Measurements from ENCODE around the gene STK31.
"Not testable (repeated sequence)": the region's sequence is repeated elsewhere in the genome, so short reads cannot be mapped to it uniquely, and the experiment has no call there.

The STK31 gene

GRCh38 chr7:23802720-23803397 is 92.8 kb downstream of the STK31 start:
- DNase-seq (ENCODE audit: low spot score), result no peak

DNA sequence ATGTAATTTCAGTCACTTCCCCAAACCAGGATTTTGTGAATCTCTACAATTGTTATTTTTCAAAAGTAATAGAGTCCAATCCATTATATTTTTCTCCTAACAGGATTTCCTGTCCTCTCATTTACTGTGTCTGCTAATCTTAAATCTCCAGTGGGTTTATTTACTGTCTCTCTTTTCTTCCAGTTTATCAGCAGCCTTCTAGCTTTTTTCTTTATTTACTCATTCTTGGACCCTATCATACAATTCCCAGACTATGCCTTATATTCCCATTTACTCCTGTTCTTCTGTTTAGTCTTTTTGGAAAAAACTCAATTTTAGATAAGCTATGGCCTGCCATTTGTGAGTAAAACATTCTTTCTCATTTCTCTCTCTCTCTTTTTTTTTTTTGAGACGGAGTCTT is 94.7 kb downstream of the STK31 start:
- DNase-seq (ENCODE audit: low spot score), result no peak

DNA sequence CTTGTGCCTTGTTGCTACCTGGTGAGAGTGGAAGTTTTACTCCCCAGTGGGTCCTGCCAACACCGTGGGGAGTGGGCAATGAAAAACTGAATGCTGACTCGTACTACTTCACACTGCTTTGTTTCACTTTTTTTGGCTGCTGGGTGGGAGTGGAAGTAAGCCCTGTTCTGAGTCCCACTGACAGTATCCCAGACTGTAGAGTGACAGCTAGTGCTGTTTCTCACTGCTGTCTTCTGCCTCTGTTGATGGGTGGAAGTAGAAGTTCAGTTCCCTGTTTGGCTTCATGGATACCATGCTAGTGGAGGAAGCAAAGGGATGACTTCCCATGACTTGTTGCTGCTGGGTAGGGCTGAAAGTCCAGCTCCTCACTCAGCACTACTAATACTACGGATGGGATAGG is 98.4 kb downstream of the STK31 start:
- DNase-seq (ENCODE audit: low spot score), result no peak

DNA sequence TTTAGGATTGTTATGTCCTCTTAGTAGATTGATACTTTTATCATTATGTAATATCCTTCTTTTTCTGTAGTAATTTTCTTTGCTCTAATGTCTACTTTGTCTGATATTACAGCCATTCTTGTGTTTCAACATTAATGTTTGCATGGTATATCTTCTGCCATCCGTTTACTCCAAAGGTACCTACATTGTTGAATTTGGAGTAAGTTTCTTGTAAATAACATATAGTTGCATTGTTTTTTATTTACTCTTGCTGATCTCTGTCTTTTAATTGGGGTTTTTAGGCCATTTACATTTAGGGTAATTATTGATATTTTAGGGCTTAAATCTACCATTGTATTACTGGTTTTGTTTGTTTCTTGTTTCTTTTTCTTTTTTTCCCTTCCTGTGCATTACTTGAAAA is 100.1 kb downstream of the STK31 start:
- DNase-seq (ENCODE audit: low spot score), result no peak

DNA sequence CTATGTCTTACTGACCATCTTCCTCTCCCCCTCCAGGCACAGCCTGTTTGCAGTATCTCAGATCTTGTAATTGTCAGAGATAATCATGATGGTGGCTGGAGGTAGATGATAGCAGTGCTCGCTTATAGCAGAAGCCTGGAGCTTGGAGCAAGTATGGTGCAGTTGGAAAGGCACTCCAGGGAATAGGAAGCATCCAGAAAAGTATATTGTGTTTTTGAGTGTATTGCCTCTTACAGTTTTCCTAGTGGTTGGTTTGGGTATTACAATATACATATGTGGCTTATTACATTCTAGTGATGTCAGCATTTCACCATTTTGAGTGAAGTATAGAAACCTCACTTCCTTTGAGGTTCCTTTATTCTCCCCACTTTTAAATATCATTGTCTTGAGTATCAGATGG is 101.5 kb downstream of the STK31 start:
- no peak for DNase-seq (ENCODE audit: low spot score)

DNA sequence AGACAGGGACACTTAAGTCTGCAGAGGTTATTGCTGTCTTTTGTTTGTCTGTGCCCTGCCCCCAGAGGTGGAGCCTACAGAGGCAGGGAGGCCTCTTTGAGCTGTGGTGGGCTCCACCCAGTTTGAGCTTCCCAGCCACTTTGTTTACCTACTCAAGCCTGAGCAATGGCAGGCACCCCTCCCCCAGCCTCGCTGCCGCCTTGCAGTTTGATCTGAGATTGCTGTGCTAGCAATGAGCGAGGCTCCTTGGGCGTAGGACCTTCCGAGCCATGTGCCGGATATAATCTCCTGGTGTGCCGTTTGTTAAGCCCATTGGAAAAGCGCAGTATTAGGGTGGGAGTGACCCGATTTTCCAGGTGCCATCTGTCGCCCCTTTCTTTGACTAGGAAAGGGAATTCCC is 118.1 kb downstream of the STK31 start:
- DNase-seq (ENCODE audit: low spot score), result not testable (repeated sequence)

DNA sequence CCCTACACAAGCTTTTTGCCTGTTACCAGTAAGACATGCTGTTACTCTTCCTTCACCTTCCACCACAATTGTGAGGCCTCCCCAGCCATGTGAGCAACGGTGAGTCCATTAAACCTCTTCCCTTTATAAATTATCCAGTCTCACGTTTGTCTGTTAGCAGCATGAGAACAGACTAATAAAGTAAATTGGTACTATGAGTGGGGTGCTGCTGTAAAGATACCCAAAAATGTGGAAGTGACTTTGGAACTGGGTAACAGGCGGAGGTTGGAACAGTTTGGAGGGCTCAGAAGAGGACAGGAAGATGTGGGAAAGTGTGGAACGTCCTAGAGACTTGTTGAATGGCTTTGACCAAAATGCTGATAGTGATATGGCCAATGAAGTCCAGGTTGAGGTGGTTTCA is 122.7 kb downstream of the STK31 start:
- DNase-seq (ENCODE audit: low spot score), result not testable (repeated sequence)

DNA sequence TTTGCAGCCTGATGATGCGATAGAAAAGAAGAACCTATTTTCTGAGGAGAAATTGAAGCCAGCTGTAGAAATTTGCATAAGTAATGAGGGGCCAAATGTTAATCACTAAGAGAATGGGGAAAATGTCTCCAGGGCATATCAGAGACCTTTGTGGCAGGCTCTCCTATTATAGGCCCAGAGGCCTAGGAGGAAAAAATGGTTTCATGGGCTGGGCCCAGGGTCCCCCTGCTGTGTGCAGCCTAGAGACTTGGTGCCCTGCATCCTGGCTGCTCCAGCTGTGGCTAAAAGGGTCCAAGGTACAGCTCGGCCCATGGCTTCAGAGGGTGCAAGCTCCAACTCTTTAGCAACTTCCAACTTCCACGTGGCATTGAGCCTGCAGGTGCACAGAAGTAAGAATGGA is 123.4 kb downstream of the STK31 start:
- no peak for DNase-seq (ENCODE audit: low spot score)

DNA sequence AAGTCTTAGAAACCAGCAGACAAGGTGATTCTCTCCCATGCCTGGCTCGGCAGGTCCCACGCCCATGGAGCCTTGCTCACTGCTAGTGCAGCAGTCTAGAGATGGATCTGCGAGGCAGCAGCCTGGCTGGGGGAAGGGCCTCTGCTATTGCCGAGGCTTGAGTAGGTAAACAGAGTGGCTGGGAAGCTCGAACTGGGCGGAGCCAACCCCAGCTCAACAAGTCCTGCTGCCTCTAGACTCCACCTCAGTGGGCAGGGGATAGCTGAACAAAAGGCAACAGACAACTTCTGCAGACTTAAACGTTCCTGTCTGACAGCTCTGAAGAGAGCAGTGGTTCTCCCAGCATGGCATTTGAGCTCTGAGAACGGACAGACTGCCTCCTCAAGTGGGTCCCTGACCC is 134.8 kb downstream of the STK31 start:
- DNase-seq (ENCODE audit: low spot score), result not testable (repeated sequence)

GRCh38 chr7:23852135-23852534 is 142.1 kb downstream of the STK31 start:
- DNase-seq (ENCODE audit: low spot score), result no peak

DNA sequence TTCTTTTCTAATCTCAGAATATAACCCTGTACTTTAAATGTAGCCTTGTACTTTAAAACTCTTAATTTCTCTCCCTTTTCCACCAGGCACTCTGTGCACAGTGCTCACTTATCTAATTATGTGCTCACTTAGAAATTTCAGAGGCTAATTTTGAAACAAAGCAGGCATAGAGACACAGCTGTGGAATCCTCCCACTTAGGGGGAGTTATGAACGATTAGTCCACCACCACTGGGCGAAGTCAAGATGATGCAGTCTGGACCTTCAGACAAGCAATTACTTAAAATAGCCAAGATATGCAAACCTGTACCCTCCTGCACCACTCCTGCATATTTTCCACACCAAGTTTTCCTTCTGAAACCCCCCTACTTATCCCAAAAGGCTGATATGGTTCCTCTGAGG is 143.0 kb downstream of the STK31 start:
- no peak for DNase-seq (ENCODE audit: low spot score)

GRCh38 chr7:23863209-23863787 is 153.3 kb downstream of the STK31 start:
- no peak for DNase-seq (ENCODE audit: low spot score)

DNA sequence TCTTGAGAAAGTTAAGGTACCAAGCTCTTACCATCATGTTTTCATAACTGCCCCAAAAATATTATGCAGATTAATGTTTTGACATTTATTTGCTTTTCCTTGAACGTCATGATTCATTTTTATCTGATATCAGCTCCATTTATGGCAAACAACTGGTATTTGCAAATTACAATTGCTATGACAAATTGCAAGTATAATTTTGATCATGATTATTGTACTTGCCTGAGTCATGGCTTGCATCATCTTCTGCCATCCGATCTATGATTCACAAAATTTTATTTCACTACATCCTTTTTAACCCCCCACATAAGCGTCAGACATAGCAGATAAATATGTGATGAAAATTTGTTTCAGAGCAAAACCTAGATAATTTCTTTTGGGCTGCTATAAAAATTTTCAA is 155.0 kb downstream of the STK31 start:
- no peak for DNase-seq (ENCODE audit: low spot score)

DNA sequence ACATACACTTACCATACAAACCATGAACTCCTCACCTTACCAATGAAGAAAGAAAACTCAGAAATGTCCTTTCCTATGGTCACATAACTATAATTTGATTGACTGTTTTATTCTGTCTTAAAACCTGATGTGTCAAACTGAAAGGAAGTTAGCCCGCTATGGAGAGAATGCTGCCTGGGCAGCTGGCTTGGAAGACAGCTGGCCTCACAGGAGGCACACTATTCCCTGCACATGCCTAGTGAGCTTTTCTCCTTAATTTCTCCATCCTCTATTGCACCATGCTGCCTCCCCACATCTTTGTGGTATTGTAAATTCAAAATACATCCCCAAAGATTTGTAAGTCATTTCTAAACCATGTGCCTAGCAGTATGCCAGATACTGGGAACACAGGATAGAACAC is 163.3 kb downstream of the STK31 start:
- DNase-seq (ENCODE audit: low spot score), result no peak

DNA sequence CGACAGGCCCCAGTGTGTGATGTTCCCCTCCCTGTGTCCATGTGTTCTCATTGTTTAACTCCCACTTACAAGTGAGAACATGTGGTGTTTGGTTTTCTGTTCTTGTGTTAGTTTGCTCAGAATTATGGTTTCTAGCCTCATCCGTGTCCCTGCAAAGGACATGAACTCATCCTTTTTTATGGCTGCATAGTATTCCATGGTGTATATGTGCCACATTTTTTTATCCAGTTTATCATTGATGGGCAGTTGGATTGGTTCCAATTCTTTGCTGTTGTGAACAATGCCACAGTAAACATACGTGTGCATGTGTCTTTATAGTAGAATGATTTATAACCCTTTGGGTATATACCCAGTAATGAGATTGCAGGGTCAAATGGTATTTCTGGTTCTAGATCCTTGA is 166.5 kb downstream of the STK31 start:
- DNase-seq (ENCODE audit: low spot score), result not testable (repeated sequence)
